ENCODE data around the gene PPTC7.
A peak's percentile ranks its signal among the peaks of the same experiment; 100 is the strongest.

PPTC7 gene

DNA sequence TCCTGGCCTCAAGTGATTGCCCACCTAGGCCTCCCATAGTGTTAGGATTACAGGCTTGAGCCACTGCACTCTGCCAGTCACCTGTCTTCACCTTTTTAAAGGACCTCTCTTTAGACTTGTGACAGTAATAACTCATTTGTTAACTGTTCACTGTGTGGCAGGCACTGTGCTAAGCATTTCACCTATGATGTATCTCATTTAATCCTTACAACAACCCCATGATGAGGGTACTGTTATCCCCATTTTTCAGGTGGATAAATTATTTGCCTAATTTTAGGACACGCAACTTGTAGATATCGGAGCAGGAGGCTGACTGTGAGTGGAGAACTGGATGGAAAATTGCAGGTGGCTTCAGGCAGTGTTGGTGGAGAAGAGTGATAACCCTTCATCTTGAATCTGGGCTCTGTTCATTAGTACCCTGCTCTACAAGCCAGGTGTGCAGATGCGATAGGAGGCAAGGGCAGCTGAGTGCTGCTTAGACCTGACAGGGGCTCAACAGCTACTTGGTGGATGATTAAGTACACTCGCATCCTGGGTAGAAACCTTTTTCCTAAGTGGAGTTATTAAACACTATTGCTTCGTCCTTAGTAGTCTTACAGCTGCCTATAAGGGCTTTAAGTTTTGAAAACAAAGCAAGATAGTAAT lies 33.5 kb upstream of the PPTC7 start:
- no peaks in the 10 kb centered on the region for H3K79me2 ChIP-seq (ENCODE audit: insufficient read depth, low read depth)
- H3K36me3 ChIP-seq (ENCODE audit: insufficient read depth) = no peaks in the 10 kb centered on the region
- H2AFZ ChIP-seq (ENCODE audit: low read depth) = no peak overlapping the region
- TF ChIP-seq, protein P1, sequence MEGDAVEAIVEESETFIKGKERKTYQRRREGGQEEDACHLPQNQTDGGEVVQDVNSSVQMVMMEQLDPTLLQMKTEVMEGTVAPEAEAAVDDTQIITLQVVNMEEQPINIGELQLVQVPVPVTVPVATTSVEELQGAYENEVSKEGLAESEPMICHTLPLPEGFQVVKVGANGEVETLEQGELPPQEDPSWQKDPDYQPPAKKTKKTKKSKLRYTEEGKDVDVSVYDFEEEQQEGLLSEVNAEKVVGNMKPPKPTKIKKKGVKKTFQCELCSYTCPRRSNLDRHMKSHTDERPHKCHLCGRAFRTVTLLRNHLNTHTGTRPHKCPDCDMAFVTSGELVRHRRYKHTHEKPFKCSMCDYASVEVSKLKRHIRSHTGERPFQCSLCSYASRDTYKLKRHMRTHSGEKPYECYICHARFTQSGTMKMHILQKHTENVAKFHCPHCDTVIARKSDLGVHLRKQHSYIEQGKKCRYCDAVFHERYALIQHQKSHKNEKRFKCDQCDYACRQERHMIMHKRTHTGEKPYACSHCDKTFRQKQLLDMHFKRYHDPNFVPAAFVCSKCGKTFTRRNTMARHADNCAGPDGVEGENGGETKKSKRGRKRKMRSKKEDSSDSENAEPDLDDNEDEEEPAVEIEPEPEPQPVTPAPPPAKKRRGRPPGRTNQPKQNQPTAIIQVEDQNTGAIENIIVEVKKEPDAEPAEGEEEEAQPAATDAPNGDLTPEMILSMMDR (conservative IDR thresholded peaks at IDR 0.05; ENCODE audit: low read depth, low read length) = no peak
- H3K9ac ChIP-seq = no peak overlapping the region
- H3K4me1 ChIP-seq (ENCODE audit: low read depth, poor library complexity, severe bottlenecking) = peaks cover 33% of the 10 kb centered on the region
- no peaks in the 10 kb centered on the region for H4K20me1 ChIP-seq (ENCODE audit: insufficient read depth)
- no peak overlapping the region for H3K4me2 ChIP-seq
- no peak overlapping the region for H3K27ac ChIP-seq
- no peaks in the 10 kb centered on the region for H3K27me3 ChIP-seq (ENCODE audit: insufficient read depth, low read depth)
- H3K4me3 ChIP-seq (IDR thresholded peaks at IDR 0.05; ENCODE audit: insufficient read depth, low read depth, low read length) = no peak overlapping the region

DNA sequence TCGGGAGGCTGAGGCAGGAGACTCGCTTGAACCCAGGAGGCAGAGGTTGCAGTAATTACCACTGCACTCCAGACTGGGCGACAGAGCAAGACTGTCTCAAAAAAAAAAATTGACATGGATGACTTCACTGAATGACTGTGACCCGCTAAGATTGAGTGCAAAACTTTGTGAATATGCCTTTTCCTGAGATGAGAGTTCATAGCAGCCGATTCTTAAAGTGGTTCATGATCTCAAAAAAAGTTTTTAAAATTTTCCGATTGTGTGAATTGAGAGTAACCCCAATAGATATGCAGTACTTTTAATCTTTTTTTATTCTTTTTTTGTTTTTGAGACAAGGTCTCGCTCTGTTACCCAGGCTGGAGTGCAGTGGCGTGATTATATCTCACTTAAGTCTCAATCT lies 32.1 kb upstream of the PPTC7 start:
- no peak overlapping the region for H3K4me2 ChIP-seq

DNA sequence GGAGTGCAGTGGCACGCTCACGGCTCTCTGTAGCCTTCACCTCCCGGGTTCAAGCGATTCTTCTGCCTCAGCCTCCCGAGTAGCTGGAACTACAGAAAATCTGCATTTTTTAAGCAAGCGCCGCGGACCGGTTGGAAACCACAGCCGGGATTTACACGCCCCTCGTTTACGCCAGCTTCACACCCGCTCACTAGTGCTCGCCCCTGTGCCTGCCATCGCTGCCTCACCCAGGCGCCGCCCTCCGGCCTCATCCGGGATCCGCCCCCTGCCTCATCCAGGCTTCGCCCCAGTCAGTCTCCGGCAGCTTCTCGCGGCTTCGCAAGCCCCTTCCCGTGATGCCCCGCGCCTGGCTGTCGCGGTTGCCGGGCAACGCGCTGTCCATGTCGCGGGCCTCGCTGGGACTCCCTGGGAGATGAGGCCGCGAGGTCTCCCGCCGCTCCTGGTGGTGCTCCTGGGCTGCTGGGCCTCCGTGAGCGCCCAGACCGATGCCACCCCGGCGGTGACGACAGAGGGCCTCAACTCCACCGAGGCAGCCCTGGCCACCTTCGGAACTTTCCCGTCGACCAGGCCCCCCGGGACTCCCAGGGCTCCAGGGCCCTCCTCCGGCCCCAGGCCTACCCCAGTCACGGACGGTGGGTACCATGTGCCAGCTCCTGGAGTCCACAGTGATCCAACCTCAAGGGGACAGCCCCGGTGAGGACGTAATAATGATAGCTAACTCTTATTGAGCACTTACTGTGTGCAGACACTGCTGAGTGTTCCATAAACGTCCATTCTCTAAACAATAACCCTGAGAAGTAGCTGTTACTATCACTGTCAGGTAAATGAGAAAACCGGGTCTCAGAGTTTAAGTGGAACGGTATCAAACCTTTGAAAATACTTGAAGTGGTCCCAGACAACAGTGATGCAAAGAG lies 30.9 kb upstream of the PPTC7 start, which contains the start of gene TCTN1:
TCTN1 (plus strand) TSS at position 359 of the 914 bp plus-strand sequence; CDS start at position 413, 54 bp downstream.
- no peaks in the 10 kb centered on the region for H3K27me3 ChIP-seq (ENCODE audit: insufficient read depth, low read depth)
- peak within 1 kb of the TSS; percentile 79 for H3K4me2 ChIP-seq
- peak within 1 kb of the TSS; percentile 54 for H3K27ac ChIP-seq
- H3K79me2 ChIP-seq (ENCODE audit: insufficient read depth, low read depth) = no peaks in the 10 kb centered on the region
- peaks cover 15% of the 10 kb centered on the region for H3K4me1 ChIP-seq (ENCODE audit: low read depth, poor library complexity, severe bottlenecking)
- no peak within 1 kb of the TSS for H3K4me3 ChIP-seq (IDR thresholded peaks at IDR 0.05; ENCODE audit: insufficient read depth, low read depth, low read length)
- peak within 1 kb of the TSS; percentile 75 for H2AFZ ChIP-seq (ENCODE audit: low read depth)
- H3K36me3 ChIP-seq (ENCODE audit: insufficient read depth) = no peaks in the 10 kb centered on the region
- H4K20me1 ChIP-seq (ENCODE audit: insufficient read depth) = no peaks in the 10 kb centered on the region
- H3K9ac ChIP-seq = peak within 1 kb of the TSS; percentile 64
- TF ChIP-seq, protein P1 (conservative IDR thresholded peaks at IDR 0.05; ENCODE audit: low read depth, low read length) = no peak

More for the DNA sequence above, 32.1 kb upstream of the PPTC7 start:
- no peaks in the 10 kb centered on the region for H3K79me2 ChIP-seq (ENCODE audit: insufficient read depth, low read depth)
- no peaks in the 10 kb centered on the region for H4K20me1 ChIP-seq (ENCODE audit: insufficient read depth)
- TF ChIP-seq, protein P1 (conservative IDR thresholded peaks at IDR 0.05; ENCODE audit: low read depth, low read length) = no peak
- peaks cover 23% of the 10 kb centered on the region for H3K4me1 ChIP-seq (ENCODE audit: low read depth, poor library complexity, severe bottlenecking)
- no peak overlapping the region for H2AFZ ChIP-seq (ENCODE audit: low read depth)
- no peak overlapping the region for H3K4me3 ChIP-seq (IDR thresholded peaks at IDR 0.05; ENCODE audit: insufficient read depth, low read depth, low read length)
- H3K36me3 ChIP-seq (ENCODE audit: insufficient read depth) = no peaks in the 10 kb centered on the region
- H3K27ac ChIP-seq = no peak overlapping the region
- no peaks in the 10 kb centered on the region for H3K27me3 ChIP-seq (ENCODE audit: insufficient read depth, low read depth)
- no peak overlapping the region for H3K9ac ChIP-seq

DNA sequence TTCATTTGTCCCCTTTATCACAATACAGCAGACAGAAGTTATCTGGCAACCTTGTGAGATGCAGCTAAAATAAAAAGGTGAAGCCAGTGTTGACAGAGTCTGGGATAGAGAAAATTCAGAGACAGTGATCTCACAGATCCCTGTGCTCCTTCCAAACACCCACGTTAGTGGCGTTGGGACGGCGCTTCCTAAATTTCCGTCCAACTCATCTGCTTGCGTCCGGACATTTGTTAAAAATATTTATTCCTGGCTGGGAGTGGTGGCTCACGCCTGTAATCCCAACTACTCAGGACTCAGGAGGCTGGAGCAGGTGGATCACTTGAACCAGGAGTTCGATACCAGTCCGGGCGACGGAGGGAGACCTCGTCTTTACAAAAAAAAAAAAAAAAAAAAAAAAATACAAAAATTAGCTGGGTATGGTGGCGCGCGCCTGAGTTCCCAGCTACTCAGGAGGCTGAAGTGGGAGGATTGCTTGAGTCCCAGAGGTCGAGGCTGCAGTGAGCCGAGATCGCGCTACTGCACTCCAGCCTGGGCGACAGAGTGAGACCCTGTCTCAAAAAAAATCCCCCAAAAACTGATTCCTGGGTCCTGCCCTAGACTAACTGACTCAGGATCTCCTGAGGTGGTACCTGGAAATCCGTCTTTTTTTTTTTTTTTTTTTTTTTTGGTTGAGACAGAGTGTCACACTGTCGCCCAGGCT lies 30.1 kb upstream of the PPTC7 start:
- H2AFZ ChIP-seq (ENCODE audit: low read depth) = peak overlapping the region; percentile 75; the same call in 1 of the 2 replicates
- no peak overlapping the region for H3K4me3 ChIP-seq (IDR thresholded peaks at IDR 0.05; ENCODE audit: insufficient read depth, low read depth, low read length)
- H3K27ac ChIP-seq = no peak overlapping the region
- TF ChIP-seq, protein P1 (conservative IDR thresholded peaks at IDR 0.05; ENCODE audit: low read depth, low read length) = no peak
- no peak overlapping the region for H3K9ac ChIP-seq
- no peaks in the 10 kb centered on the region for H3K79me2 ChIP-seq (ENCODE audit: insufficient read depth, low read depth)
- no peaks in the 10 kb centered on the region for H3K36me3 ChIP-seq (ENCODE audit: insufficient read depth)
- H3K4me2 ChIP-seq = peak overlapping the region; percentile 79
- H3K4me1 ChIP-seq (ENCODE audit: low read depth, poor library complexity, severe bottlenecking) = peaks cover 7% of the 10 kb centered on the region
- H3K27me3 ChIP-seq (ENCODE audit: insufficient read depth, low read depth) = no peaks in the 10 kb centered on the region
- H4K20me1 ChIP-seq (ENCODE audit: insufficient read depth) = no peaks in the 10 kb centered on the region

All from KMS-11 (cell line).